Lung (tissue), 12 donors: ENCODE results near the gene DOCK1. TPM values are rescaled to one million over a fixed set of nuclear protein-coding genes. Genes with fewer than 3 reads are reported as not detected.

Experiments used
- ATAC-seq: fragments of 200-7000 bp; cut with Tn5 transposase; one replicate; pipeline ENCODE4 v1.9.1; 2020; ENCODE audit warnings: moderate number of reproducible peaks; ENCODE audit not compliant: insufficient read depth, low FRiP score
- DNase-seq, 3 donors: peaks; one replicate each; pipeline ENCODE4 v3.0.0-alpha.2; 2013 to 2017
- H3K27ac ChIP-seq, 2 donors: one replicate each; pipeline ENCODE4 v1.5.1; 2013; ENCODE audit warnings: mild to moderate bottlenecking in 2 of 2, moderate library complexity in 2 of 2, control low read depth in 1 of 2, inconsistent platforms in 1 of 2, low read depth in 1 of 2, low read length in 1 of 2
- H3K27me3 ChIP-seq, 3 donors: one replicate each; pipeline ENCODE4 v1.5.1; 2013; ENCODE audit warnings: low read length in 2 of 3; ENCODE audit not compliant: control insufficient read depth in 3 of 3, insufficient read depth in 3 of 3
- H3K36me3 ChIP-seq, 4 donors: one replicate each; pipeline ENCODE4 v1.5.1; 2013; ENCODE audit warnings: low read length in 4 of 4, mild to moderate bottlenecking in 1 of 4, moderate library complexity in 1 of 4; ENCODE audit not compliant: control insufficient read depth in 4 of 4, insufficient read depth in 4 of 4
- H3K4me1 ChIP-seq, 5 donors: one replicate each; pipeline ENCODE4 v1.5.1; 2013; ENCODE audit warnings: low read length in 5 of 5, mild to moderate bottlenecking in 2 of 5, moderate library complexity in 1 of 5; ENCODE audit not compliant: control insufficient read depth in 5 of 5, insufficient read depth in 5 of 5
- H3K4me3 ChIP-seq: one replicate; pipeline ENCODE4 v1.5.1; 2013; ENCODE audit warnings: mild to moderate bottlenecking, control low read depth, moderate library complexity
- H3K9ac ChIP-seq, 2 donors: one replicate each; pipeline ENCODE4 v1.5.1; 2013; ENCODE audit warnings: low read length in 2 of 2, control low read depth in 1 of 2; ENCODE audit not compliant: insufficient read depth in 1 of 2
- H3K9me3 ChIP-seq, 4 donors: one replicate each; pipeline ENCODE4 v1.5.1; 2013; ENCODE audit warnings: low read length in 3 of 4, mild to moderate bottlenecking in 1 of 4, moderate library complexity in 1 of 4; ENCODE audit not compliant: control insufficient read depth in 4 of 4, insufficient read depth in 3 of 4
- CTCF ChIP-seq: IDR thresholded peaks from 2 replicates; pipeline ENCODE4 v1.5.1; 2012; ENCODE audit warnings: mild to moderate bottlenecking; ENCODE audit errors: control extremely low read depth, extremely low read depth
- WGBS, 2 donors: extraction: QIAGEN DNeasy Blood & Tissue Kit; methylation state at CpG; one replicate each; pipeline ENCODE4 v1.1.7; 2013; 5-methylcytosine and 5-hydroxymethylcytosine counted together
- polyA plus RNA-seq, 2 donors: library from polyadenylated mRNA; stranded (reverse); fragments of 200-250 nt; gene quantifications; one replicate each; pipeline ENCODE4 v1.2.1, GENCODE V29; 2013
- total RNA-seq, 2 donors: library from RNA; depleted of rRNA in 1 of 2; stranded (reverse); fragments of >200 nt in 1 of 2; gene quantifications; one replicate each; pipeline ENCODE4 v1.2.1, GENCODE V29; 2014 to 2021
- donor health status: control.
- donor health status: control.
- donor health status: Bipolar disorder and iron deficiency.
- donor health status: healthy.
- donor health status: DM: yes; HTN: yes; CAD: no.

Gene DOCK1
- total and polyA plus RNA-seq, 4 donors = 11.2 to 102 (median 30.5) TPM

DNA sequence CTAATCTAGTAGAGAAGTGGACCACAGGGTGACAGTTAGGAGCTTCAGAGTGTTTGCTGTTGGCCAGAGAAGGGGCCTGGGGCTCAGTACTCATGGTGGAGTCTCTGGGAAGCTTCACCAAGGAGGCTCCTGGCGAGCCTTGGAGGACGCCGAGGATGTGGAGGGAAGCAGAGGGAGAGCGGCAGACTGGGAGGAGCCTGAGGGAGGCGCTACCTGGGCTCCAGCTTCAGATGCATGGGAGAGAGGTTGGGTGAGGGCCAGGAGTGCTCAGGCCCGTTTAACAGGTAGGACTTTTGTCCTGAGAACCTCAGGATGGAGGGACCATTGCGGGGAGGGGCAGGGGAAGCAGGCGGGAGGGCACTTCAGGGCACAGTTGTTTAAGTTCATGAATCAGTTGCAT is 24.2 kb downstream of the DOCK1 start:
- 89% methylated on average over 8 of the region's 8 CpGs for WGBS, 2 donors
- Histone ChIP-seq H3K9me3 (no peaks in the 10 kb centered on the region), H3K9ac (no peak overlapping the region), H3K4me3 (no peak overlapping the region), H3K36me3 (peaks cover 0 to 11% (median 8%) of the 10 kb centered on the region in 4 donors), H3K27me3 (no peaks in the 10 kb centered on the region), H3K27ac (no peak overlapping the region), H3K4me1 (peaks cover 0 to 16% (median 7%) of the 10 kb centered on the region in 5 donors)
- no peak for ATAC-seq
- no peak for TF ChIP-seq CTCF
- DNase-seq = no peak

- Histone ChIP-seq H3K36me3 (peaks cover 0 to 11% (median 8%) of the 10 kb centered on the region in 4 donors), H3K4me1 (peaks cover 6 to 18% (median 9%) of the 10 kb centered on the region in 5 donors), H3K27me3 (no peaks in the 10 kb centered on the region), H3K9ac (no peak overlapping the region), H3K4me3 (no peak overlapping the region), H3K9me3 (no peaks in the 10 kb centered on the region), H3K27ac (no peak overlapping the region)
- DNase-seq (no peak), ATAC-seq (no peak)
- 85 to 89% methylated on average over 17 of the region's 17 CpGs for WGBS, 2 donors
- no peak for TF ChIP-seq CTCF
These were observed 25.1 kb downstream of the DOCK1 start for GRCh38 chr10:126930131-126930882.

DNA sequence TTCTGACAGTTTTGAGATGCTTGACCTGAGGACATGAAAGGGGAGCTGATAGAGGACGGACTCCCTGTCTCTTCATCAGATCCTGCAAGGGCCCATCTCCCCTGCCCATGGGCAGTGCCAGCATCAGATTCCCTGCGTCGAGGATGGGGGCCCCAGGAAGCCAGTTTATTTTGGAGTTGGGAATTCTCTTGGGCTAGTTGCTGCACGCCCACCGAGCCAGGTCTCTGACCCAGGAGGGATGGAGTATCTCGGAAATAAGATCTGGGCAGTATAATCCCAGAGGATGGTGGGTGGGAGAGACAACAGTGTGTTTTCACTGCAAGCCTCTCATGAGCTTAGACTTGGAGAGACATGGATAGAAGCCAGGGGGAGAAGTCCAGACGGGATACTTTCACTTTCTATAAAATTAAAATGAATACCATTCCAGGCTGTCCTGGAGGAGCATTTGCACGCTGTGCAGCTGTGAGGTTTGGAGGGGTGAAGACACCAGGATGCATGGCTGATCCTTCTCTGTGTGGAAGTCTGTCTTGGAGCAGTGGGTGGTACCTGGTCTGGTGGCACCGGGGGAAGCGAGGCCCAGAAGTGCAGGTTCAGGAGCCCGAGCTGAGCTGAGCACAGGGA is 25.8 kb downstream of the DOCK1 start:
- Histone ChIP-seq H3K4me3 (no peak overlapping the region), H3K27ac (peak overlapping the region in 1 of 2 donors; percentile 13), H3K9ac (no peak overlapping the region), H3K27me3 (no peaks in the 10 kb centered on the region), H3K4me1 (peaks cover 6 to 22% (median 13%) of the 10 kb centered on the region in 5 donors), H3K36me3 (peaks cover 0 to 11% (median 8%) of the 10 kb centered on the region in 4 donors), H3K9me3 (no peaks in the 10 kb centered on the region)
- ATAC-seq = no peak
- WGBS, 2 donors = 64 to 71% methylated on average over 11 of the region's 11 CpGs
- peak; percentile 29 to 80 (median 60) for DNase-seq
- TF ChIP-seq CTCF = no peak
